Activated CD4-positive, CD25-positive, alpha-beta regulatory T cell treated with anti-CD3 and anti-CD28 coated beads, Interleukin-2, amount 50 U/mL, for 24 hours (primary cell): ENCODE data around the gene SOX8.
"Not testable (repeated sequence)": the region's sequence is repeated elsewhere in the genome, so short reads cannot be mapped to it uniquely, and the experiment has no call there.

Experiments used
- ATAC-seq, 2 donors: fragments of 150-1000 bp; cut with Tn5 transposase; one replicate each; pipeline ENCODE4 v1.10.0; 2021; ENCODE audit warnings: mild to moderate bottlenecking in 1 of 2, moderate library complexity in 1 of 2

SOX8 gene

DNA sequence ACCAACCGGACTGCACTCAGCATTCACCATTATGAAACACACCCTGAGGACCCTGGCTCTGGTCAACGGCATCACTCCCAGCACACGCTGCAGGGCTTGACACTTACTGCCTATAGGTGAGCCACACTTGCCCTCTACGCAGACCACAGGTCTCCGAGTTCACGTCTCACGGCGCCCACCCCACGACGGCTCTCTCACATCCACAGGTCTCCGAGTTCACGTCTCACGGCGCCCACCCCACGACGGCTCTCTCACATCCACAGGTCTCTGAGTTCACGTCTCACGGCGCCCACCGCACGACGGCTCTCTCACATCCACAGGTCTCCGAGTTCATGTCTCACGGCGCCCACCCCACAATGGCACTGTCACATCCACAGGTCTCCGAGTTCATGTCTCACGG is 25.8 kb upstream of the SOX8 start:
- not testable (repeated sequence) for ATAC-seq

DNA sequence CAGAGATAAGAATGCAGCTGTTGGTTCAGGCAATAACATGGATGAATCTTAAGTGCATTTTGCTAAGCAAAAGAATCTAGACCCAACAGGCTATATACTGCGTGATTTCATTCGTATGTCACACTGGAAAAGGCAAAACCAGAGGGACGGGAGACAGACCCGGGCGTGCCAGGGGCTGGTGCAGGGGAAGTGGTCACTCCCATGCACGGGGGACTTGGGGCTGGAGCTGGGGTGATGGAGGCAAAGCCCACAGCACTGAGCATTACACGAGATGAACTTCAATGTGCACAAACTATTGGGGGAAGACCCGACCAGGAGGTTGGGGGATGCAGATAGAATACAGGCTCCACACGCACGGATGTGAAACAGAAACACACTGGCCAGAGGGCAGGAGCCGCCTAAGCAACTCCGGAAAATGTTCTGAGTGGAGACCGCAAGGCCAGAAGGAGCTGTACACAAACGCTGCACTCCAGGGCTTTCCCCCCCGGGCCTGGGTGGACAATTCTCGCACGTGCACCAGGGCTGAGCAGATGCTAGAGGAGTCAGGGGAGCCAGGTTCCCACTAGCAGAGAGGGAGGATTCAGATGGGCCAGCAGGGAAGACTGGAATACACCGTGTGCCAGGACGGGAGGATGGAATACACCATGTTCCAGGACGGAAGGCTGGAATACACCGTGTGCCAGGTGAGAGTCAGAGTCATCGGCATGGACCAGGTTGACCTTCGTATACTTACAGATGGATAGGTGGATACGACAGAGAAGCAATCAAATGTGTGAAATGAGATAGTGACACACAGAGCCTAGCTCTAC is 22.1 kb upstream of the SOX8 start:
- ATAC-seq, result no peak

GRCh38 chr16:962366-962765 is 19.2 kb upstream of the SOX8 start:
- ATAC-seq, result no peak

- ATAC-seq, result no peak
These were observed 18.4 kb upstream of the SOX8 start for GRCh38 chr16:962901-963814.

DNA sequence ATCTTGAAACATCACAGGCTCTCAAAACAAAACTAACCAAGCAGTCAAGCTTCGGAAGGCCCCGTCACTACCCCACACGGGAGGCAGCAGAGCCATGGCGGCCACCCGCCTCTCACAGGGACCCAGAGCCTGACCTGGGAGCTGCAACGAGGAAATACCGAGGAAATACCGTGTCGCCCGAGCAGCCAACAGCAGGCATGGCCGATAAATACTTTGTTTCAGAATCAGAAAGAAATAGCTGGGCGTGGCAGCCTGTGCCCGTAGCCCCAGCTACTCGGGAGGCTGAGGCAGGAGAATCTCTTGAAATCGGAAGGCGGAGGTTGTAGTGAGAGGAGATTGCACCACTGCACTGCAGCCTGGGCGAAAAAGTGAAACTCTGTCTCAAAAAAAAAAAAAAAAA is 17.7 kb upstream of the SOX8 start:
- ATAC-seq, result peak in 1 of 2 donors; percentile 12

DNA sequence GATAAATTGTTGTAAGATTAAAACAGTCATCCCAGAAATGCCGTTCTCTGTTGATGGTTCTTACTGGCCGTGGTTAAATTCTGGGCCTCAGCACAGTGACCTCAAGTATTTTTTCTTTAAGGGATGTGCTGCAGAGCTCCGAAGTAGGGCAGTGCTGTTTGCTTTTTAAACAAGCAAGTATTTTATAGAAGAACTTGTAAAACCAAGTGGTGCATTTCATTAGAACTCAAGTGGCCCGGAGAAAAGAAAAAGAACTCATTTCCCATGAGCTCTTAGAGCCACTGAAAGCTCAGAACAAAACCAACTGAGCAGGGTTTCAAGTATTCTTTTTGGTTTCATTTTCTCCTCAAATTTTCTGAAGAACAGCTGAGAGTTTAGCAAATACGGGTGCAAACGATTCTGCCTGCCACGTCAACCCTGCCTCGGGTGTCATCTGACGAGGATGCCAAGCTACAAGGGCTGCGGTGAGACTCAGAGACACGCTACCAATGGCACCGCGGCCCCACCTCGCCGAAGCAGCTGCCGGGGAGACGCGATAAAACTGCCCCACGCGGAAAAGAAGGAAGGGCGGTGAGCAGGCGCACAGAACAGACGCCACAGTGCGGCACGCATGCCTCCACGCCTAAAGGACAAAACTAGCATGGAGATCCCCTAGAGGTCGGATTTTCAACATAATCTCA is 17.1 kb upstream of the SOX8 start:
- peak; percentile 94 to 97 for ATAC-seq

DNA sequence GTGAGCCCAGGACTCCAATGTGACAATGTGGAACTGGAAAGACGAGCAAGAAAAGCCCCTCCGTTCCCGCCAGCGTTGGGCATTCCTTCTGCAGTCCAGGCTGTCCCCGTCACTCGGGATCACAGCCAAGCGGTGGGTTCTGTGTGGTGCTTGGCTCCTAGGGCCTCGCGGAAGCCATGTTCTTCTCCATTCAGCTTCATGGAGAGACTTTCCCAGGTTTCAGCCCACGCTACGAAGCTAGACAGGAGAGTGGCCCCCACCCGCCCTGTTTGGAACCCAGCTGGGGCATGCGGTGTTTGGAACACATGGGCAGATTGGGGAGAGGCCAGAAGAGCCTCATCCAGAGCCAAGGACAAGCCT is 16.6 kb upstream of the SOX8 start:
- ATAC-seq, result no peak

DNA sequence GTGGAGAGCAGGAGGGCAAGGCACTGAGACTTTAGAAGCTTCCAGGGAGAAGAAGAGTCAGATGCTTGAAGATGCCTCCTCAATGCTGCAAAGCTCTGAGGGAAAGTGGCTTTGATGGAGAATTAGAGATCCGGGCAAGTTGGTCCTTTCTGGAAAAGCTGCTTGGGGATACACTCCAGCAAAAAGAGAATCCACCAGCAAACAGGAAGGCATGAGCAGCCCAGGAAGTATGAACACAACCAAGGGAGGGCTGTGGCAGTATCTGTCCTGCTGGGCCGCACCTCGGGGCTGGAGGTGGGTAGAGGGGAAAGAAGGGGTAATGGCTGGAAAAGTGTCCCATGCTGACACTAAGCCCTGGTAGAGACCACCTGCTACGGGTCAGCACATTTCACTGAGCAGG is 16.1 kb upstream of the SOX8 start:
- ATAC-seq, result no peak

- no peak for ATAC-seq
These were observed 15.5 kb upstream of the SOX8 start for GRCh38 chr16:966035-966434.

GRCh38 chr16:966505-966904 is 15.1 kb upstream of the SOX8 start:
- no peak for ATAC-seq

GRCh38 chr16:967077-967541 is 14.5 kb upstream of the SOX8 start:
- ATAC-seq, result no peak

DNA sequence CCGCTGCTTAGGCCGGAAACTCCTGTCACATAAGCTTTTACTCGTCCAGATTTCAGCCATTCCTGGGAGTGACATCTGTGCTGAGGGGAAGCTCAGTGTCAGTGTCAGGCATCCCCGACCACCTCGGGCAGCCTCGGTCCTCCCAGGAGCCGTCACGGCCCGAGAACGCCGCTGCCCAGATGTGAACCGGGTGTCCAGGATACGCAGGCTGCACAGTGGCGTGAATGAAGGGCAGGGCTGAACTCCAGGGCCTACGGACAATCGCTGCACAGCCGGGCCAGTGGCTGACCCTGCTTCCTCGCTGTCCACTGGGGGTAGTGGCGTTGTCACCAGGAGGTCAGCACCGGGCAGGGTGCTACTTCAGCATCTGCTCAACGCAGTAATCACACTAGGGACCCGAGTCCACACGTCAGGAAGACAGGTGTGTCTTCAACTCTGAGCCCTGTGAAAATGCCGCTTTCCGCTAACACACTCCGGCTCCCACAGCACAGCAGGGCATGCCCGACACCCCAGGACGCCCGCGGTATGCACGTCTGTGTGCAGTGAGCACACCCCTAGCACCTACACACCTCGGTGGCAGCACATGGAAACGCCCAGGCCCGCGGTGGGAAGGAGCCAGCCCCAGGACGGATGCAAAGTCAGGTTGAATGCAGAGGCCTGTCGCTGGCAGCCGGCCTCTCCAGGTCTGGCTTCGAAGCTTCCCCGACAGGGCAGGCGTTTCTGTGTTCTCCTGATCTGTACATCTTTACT is 13.8 kb upstream of the SOX8 start:
- no peak for ATAC-seq

DNA sequence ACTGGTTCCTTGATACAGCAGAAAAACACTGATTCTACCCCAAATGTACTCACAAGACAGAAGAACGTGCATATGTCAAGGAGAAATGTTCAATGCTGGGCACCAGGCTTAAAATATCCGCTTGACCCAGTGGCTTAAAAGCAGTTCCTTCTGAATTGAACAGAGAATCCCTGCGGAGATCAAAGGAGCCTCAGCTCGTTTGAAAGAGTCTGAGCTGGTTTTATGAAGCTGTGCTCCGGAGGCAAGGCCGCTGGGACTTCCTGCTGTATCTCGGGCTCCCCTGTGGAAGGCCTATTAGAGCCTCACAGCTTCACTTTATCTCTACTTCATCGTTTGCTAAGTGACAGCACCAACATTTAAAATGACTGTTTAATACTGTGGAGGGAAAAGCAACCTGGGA is 12.9 kb upstream of the SOX8 start:
- no peak for ATAC-seq

- ATAC-seq, result peak in 1 of 2 donors; percentile 1
These were observed 11.8 kb upstream of the SOX8 start for GRCh38 chr16:969508-970385.

- ATAC-seq, result peak in 1 of 2 donors; percentile 47
These were observed 11.2 kb upstream of the SOX8 start for GRCh38 chr16:970386-970765.

DNA sequence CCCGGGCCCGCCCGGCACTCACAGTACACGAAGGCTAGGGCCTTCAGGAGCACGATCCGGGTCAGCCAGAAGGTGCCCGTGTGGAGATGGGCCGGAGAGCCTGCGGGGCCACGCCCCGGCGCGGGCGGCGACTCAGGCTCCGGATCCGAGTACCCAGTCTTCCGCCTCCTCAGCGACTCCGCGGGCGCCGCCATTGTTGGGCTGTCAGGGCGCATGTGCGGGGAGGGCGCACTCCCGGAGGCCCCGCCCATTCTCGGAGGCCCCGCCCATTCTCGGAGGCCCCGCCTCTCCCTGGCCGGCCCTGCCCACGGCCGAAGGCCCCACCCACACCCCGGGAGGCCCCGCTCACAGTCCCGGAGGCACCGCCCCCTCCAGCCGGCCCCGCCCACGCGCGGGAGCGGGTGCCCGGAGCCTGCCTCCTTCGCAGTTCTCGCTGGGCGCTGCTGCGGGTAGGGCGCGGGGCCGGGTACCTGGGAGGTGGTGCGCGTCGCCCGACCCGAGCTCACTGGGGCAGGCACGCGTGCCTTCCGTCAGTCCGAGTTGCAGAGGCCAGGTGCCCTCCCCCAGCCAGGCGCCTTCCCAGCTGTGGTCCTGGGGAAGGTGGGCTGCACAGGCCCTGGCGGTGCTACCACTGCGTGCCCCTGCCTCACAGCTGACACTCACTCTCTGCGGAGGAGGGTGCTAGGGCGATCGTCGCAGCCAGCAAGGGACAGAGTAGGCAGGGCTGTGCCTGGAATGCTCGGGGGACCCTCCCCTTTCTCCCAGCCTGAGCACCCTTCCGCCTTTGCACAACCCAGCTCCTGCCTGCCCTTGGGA is 10.6 kb upstream of the SOX8 start, which contains the start of gene LMF1:
TSS of gene LMF1 (minus strand) at position 219 of the 816 bp plus-strand sequence. CDS start at position 215, 4 bp downstream.
- peak; percentile 82 to 86 for ATAC-seq

DNA sequence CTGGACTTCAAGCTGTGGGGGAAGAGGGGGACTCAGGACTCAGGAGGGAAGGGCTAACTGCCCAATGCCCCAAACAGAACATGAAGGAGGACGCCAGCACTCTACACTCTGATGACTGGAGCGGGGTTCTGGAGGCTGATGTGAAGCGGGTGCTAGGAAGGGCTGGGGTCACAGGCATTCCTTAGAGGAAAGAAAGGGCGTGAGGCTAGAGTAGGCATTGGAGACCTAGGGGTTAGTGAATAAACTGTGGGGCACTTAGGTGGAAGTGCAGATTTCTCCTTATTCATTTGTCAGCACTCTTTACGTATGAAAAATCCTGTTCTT is 10.0 kb upstream of the SOX8 start:
- ATAC-seq, result no peak

- ATAC-seq, result no peak
These were observed 9.6 kb upstream of the SOX8 start for GRCh38 chr16:971981-972315.

GRCh38 chr16:972316-973002 is 9.1 kb upstream of the SOX8 start:
- ATAC-seq, result no peak

- ATAC-seq, result no peak
These were observed 8.2 kb upstream of the SOX8 start for GRCh38 chr16:973366-973765.
